Smooth muscle cell (in vitro differentiated cells): ENCODE results near the gene CCNY. TPM values are rescaled to one million over a fixed set of nuclear protein-coding genes. Genes with fewer than 3 reads are reported as not detected.

ENCODE experiments used
- DNase-seq: peaks from one replicate; lab custom pipeline; 2025; ENCODE audit not compliant: unreplicated experiment; lab: John Stamatoyannopoulos, UW
- H2AFZ ChIP-seq: fragments of 200-600 bp; sonication (generic); 2 replicates; pipeline ENCODE4 v1.6.0; 2016; ENCODE audit warnings: antibody characterized with exemption, low read depth, mild to moderate bottlenecking
- H3F3A ChIP-seq: fragments of 200-600 bp; sonication (generic); 2 replicates; pipeline ENCODE4 v1.6.0; 2017; ENCODE audit warnings: antibody characterized with exemption, low read depth
- H3K27ac ChIP-seq: fragments of 200-600 bp; sonication (generic); 2 replicates; pipeline ENCODE4 v1.5.1; 2016; ENCODE audit warnings: low read depth, mild to moderate bottlenecking
- H3K27me3 ChIP-seq: fragments of 200-600 bp; sonication (generic); 2 replicates; pipeline ENCODE4 v1.6.1; 2016; ENCODE audit warnings: low read depth, mild to moderate bottlenecking
- H3K36me3 ChIP-seq: fragments of 200-600 bp; sonication (generic); 2 replicates; pipeline ENCODE4 v1.5.1; 2016; ENCODE audit warnings: low read depth
- H3K4me1 ChIP-seq: fragments of 200-600 bp; sonication (generic); 2 replicates; pipeline ENCODE4 v1.5.1; 2016; ENCODE audit warnings: low read depth
- H3K4me2 ChIP-seq: fragments of 200-600 bp; sonication (generic); 2 replicates; pipeline ENCODE4 v1.6.0; 2016; ENCODE audit warnings: mild to moderate bottlenecking
- H3K4me3 ChIP-seq: fragments of 200-600 bp; sonication (generic); 2 replicates; pipeline ENCODE4 v1.5.1; 2016; ENCODE audit warnings: mild to moderate bottlenecking
- H3K79me2 ChIP-seq: fragments of 200-600 bp; sonication (generic); 2 replicates; pipeline ENCODE4 v1.6.0; 2016; ENCODE audit warnings: low read depth, mild to moderate bottlenecking
- H3K9ac ChIP-seq: fragments of 200-600 bp; sonication (generic); 2 replicates; pipeline ENCODE4 v1.6.0; 2016; ENCODE audit warnings: low read depth
- H3K9me3 ChIP-seq: fragments of 200-600 bp; sonication (generic); replicated peaks from 2 replicates; pipeline ENCODE4 v1.5.1; 2016; ENCODE audit warnings: low read depth
- H4K20me1 ChIP-seq: fragments of 200-600 bp; sonication (generic); 2 replicates; pipeline ENCODE4 v1.6.0; 2016; ENCODE audit warnings: low read depth
- WGBS: methylation state at CpG from one replicate; pipeline ENCODE4 v1.1.7; 2016; ENCODE audit warnings: low lambda C conversion rate; 5-methylcytosine and 5-hydroxymethylcytosine counted together
- polyA plus RNA-seq: library from polyadenylated mRNA; unstranded; fragments of >200 nt; fragmentation: Nextera tagmentation; extraction: Ambion mirVana; gene quantifications from 2 replicates; pipeline ENCODE4 v1.2.1, GENCODE V29; 2016
- total RNA-seq: library from RNA; depleted of rRNA; stranded (reverse); fragments of >200 nt; gene quantifications from 2 replicates; pipeline ENCODE4 v1.2.3, GENCODE V29; 2014
- TF ChIP-seq, protein P1 (sequence below): fragments of 200-600 bp; sonication (generic); IDR thresholded peaks from 2 replicates; pipeline ENCODE4 v1.5.1; 2017; ENCODE audit warnings: borderline replicate concordance, mild to moderate bottlenecking, antibody characterized with exemption; ENCODE audit not compliant: insufficient read depth, poor library complexity, severe bottlenecking

The CCNY gene
- total and polyA plus RNA-seq, 2 experiments from 2014 or later: 46.9 to 57.5 TPM

DNA sequence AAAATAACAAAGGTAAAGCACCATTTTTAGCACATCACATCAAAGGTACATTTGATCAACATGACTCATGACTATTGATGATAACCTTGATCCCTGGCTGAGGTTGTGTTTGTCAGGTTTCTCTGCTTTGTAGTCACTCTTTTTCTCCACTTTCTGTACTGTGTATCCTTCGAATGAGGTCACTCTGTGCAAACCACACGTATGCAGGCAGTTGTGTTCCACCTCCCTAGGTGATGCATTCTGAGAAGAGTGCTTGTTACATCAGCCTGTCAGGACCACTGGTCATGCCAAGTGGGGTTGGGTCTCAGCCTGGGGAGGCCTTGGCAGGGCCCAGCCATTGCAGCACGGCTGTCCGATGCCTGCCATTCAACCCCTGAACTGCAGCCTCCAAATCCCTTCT, 206.0 kb downstream of the CCNY start:
- peaks cover 15% of the 10 kb centered on the region for H3K79me2 ChIP-seq
- H3K36me3 ChIP-seq: no peaks in the 10 kb centered on the region
- no peaks in the 10 kb centered on the region for H3K9me3 ChIP-seq
- H3K4me3 ChIP-seq: no peak overlapping the region
- no peak overlapping the region for H3K27ac ChIP-seq
- H4K20me1 ChIP-seq: peaks cover 10% of the 10 kb centered on the region
- H2AFZ ChIP-seq: no peak overlapping the region
- no peak overlapping the region for H3K4me2 ChIP-seq
- H3K9ac ChIP-seq: no peak overlapping the region
- 98% methylated on average over 4 of the region's 4 CpGs for WGBS
- DNase-seq: no peak
- H3K27me3 ChIP-seq: no peaks in the 10 kb centered on the region
- peaks cover 21% of the 10 kb centered on the region for H3K4me1 ChIP-seq
- TF ChIP-seq, protein P1, sequence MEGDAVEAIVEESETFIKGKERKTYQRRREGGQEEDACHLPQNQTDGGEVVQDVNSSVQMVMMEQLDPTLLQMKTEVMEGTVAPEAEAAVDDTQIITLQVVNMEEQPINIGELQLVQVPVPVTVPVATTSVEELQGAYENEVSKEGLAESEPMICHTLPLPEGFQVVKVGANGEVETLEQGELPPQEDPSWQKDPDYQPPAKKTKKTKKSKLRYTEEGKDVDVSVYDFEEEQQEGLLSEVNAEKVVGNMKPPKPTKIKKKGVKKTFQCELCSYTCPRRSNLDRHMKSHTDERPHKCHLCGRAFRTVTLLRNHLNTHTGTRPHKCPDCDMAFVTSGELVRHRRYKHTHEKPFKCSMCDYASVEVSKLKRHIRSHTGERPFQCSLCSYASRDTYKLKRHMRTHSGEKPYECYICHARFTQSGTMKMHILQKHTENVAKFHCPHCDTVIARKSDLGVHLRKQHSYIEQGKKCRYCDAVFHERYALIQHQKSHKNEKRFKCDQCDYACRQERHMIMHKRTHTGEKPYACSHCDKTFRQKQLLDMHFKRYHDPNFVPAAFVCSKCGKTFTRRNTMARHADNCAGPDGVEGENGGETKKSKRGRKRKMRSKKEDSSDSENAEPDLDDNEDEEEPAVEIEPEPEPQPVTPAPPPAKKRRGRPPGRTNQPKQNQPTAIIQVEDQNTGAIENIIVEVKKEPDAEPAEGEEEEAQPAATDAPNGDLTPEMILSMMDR: no peak
- H3F3A ChIP-seq: peaks cover 4% of the 10 kb centered on the region

DNA sequence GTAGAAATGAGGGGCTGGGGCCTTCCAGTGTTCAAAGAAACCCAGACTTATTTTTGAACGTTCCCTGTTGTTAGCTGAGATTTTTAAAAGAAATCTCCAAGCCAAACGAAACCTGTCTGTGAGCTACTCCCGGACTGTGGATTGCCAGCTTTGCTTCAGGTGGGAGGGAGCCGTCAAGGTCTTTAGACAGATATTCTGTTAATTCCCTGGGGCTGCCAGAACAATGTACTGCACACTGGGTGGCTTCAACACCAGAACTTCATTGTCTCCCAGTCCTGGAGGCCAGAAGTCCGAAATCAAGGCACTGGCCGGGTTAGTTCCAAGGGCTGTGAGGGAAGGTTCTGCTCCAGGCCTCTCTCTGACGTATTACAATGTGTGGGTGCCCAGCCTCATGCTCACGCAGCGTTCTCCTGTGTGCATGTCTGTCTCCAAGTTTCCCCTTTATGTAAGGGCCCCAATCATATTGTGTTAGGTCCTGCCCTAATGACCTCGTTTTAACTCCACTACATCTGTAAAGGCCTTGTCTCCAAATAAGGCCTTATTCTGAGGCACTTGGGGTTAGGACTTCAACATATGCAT, 208.9 kb downstream of the CCNY start:
- TF ChIP-seq, protein P1: no peak
- H3K79me2 ChIP-seq: peaks cover 15% of the 10 kb centered on the region
- WGBS: 93% methylated on average over 10 of the region's 10 CpGs
- peaks cover 21% of the 10 kb centered on the region for H3K4me1 ChIP-seq
- H2AFZ ChIP-seq: no peak overlapping the region
- no peak overlapping the region for H3K27ac ChIP-seq
- H3K9me3 ChIP-seq: no peaks in the 10 kb centered on the region
- no peaks in the 10 kb centered on the region for H3K36me3 ChIP-seq
- H3K4me2 ChIP-seq: no peak overlapping the region
- DNase-seq: no peak
- H3F3A ChIP-seq: peaks cover 4% of the 10 kb centered on the region
- no peak overlapping the region for H3K9ac ChIP-seq
- peaks cover 18% of the 10 kb centered on the region for H4K20me1 ChIP-seq
- H3K27me3 ChIP-seq: no peaks in the 10 kb centered on the region
- no peak overlapping the region for H3K4me3 ChIP-seq

DNA sequence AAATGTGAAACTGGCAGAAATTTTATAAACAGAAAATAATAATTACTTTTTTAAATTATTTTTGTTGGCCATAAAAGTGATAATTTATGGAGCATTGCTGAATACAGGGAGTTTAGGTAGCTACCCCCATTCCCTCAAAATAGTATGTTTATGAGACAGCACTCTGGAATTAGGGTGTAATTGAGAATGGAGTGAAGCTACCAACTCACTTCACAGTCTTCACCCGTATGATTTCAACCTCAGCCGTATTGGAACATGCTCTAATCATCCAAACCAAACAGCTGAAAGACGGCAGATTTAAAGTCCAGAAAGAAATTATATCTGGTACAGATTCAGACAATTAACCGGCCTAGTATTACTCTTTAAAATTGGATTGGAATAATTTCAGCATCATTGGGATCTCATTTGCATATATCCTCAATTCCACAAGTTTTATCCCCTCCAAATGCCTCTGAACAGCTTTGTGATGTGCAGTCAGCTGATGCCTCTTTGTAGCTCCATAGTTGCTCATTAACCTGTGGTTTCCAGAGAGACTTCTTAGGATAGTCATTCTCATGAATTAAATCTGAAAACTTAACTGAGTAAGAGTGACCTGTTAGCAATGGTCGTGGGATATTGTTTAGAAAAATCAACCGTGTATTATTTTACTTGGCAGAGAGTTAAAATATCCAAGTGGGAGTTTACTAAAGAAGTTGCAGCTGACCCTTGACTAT, 209.7 kb downstream of the CCNY start:
- WGBS: 82% methylated on average over 6 of the region's 6 CpGs
- Histone ChIP-seq H3K4me3 (no peak overlapping the region), H3K36me3 (no peaks in the 10 kb centered on the region), H3K4me1 (peaks cover 21% of the 10 kb centered on the region), H3K9ac (no peak overlapping the region), H3K79me2 (peaks cover 8% of the 10 kb centered on the region), H3K4me2 (no peak overlapping the region), H3K27me3 (no peaks in the 10 kb centered on the region), H2AFZ (no peak overlapping the region), H3F3A (peaks cover 4% of the 10 kb centered on the region), H3K9me3 (no peaks in the 10 kb centered on the region), H3K27ac (peak overlapping the region; percentile 54), H4K20me1 (peaks cover 10% of the 10 kb centered on the region)
- TF ChIP-seq, protein P1: no peak
- no peak for DNase-seq
